ENCODE measurements around the gene ZNF32. TPM values are rescaled to one million over a fixed set of nuclear protein-coding genes. Genes with fewer than 3 reads are reported as not detected.

ZNF32 gene
- total RNA-seq, 1 experiment from 2014 or later, result 14.6 TPM

- TF ChIP-seq CTCF (conservative IDR thresholded peaks at IDR 0.05), result no peak
These were observed 635 bp downstream of the ZNF32 start for GRCh38 chr10:43648095-43648397.

More at GRCh38 chr10:43648095-43648397, 635 bp downstream of the ZNF32 start:
- no peak overlapping the region for H2BK120ac ChIP-seq (ENCODE audit: low read depth, low read length, poor library complexity, severe bottlenecking)
- no peaks in the 10 kb centered on the region for H3K79me2 ChIP-seq (ENCODE audit: insufficient read depth, low read length)
- DNase-seq, result no peak
- H2AFZ ChIP-seq (ENCODE audit: low read length), result no peak overlapping the region
- H3K9me3 ChIP-seq (ENCODE audit: control insufficient read depth, low read depth, low read length), result peaks cover 32% of the 10 kb centered on the region
- no peak overlapping the region for H3K23ac ChIP-seq (ENCODE audit: insufficient read length, low read depth, low read length)
- no peak overlapping the region for H2BK15ac ChIP-seq (ENCODE audit: low read depth, low read length)
- H3K18ac ChIP-seq (ENCODE audit: insufficient read length, low read depth, low read length), result peak overlapping the region; percentile 64
- peak overlapping the region; percentile 60 for H3K4me2 ChIP-seq (ENCODE audit: insufficient read depth, insufficient read length, low read length)
- H4K91ac ChIP-seq (ENCODE audit: insufficient read length, low read depth, low read length), result no peak overlapping the region
- peaks cover 9% of the 10 kb centered on the region for H3K23me2 ChIP-seq (ENCODE audit: insufficient read length, low read depth, low read length, poor library complexity, severe bottlenecking)
- H3K36me3 Mint-ChIP-seq (ENCODE audit: insufficient read depth in 1 of 3, low read depth in 3 of 3), result peaks cover 46 to 49% (median 46%) of the 10 kb centered on the region in 3 experiments
- H3K4me3 Mint-ChIP-seq, result peak overlapping the region; percentile 76 to 87
- no peak overlapping the region for H2BK12ac ChIP-seq (ENCODE audit: insufficient read length, low read depth, low read length)
- H3K9me3 Mint-ChIP-seq, result peaks cover 48 to 57% of the 10 kb centered on the region in 2 experiments
- H3K14ac ChIP-seq (ENCODE audit: insufficient read depth, low read length), result peak overlapping the region; percentile 84
- peak overlapping the region; percentile 51 for H3K9ac ChIP-seq (ENCODE audit: extremely low read depth, insufficient read length, low read length)
- no peak overlapping the region for H3K27ac Mint-ChIP-seq
- H3T11ph ChIP-seq (ENCODE audit: low read length), result no peak overlapping the region
- H4K8ac ChIP-seq (replicated peaks; ENCODE audit: insufficient read length, low read depth, low read length), result no peak overlapping the region
- peaks cover 13 to 15% of the 10 kb centered on the region in 2 experiments for H3K4me1 Mint-ChIP-seq
- no peak overlapping the region for H3K4ac ChIP-seq (ENCODE audit: low read depth, low read length)
- H4K20me1 ChIP-seq (ENCODE audit: control insufficient read depth, insufficient read depth, insufficient read length), result no peaks in the 10 kb centered on the region
- H3K27ac ChIP-seq (ENCODE audit: insufficient read length, low read depth, low read length), result no peak overlapping the region
- H2BK20ac ChIP-seq (ENCODE audit: low read depth, low read length, poor library complexity, severe bottlenecking), result no peak overlapping the region
- H2AK5ac ChIP-seq (ENCODE audit: insufficient read length, low read length), result no peak overlapping the region
- H3K4me1 ChIP-seq (ENCODE audit: insufficient read depth, low read length), result no peaks in the 10 kb centered on the region
- no peaks in the 10 kb centered on the region for H3K79me1 ChIP-seq (ENCODE audit: insufficient read depth, low read depth, low read length, poor library complexity, severe bottlenecking)
- H4K5ac ChIP-seq (ENCODE audit: insufficient read length, low read depth, low read length), result no peak overlapping the region
- no peak overlapping the region for H3K56ac ChIP-seq (ENCODE audit: insufficient read length, low read depth, low read length)
- H3K27me3 ChIP-seq (ENCODE audit: insufficient read depth, low read length), result peaks cover 4% of the 10 kb centered on the region; the same call in 1 of the 2 replicates
- H2BK5ac ChIP-seq (ENCODE audit: insufficient read length, low read length), result no peak overlapping the region
- peaks cover 46% of the 10 kb centered on the region for H3K27me3 Mint-ChIP-seq (ENCODE audit: low read depth)
- WGBS (ENCODE audit: extremely low coverage, insufficient read length, low lambda C conversion rate), result no CpG with 5 or more reads among the region's 9 CpGs

Data from H9 (cell line).